K562 (cell line): Measurements from ENCODE around the gene CCDC106. TPM values are rescaled to one million over a fixed set of nuclear protein-coding genes. Genes with fewer than 3 reads are reported as not detected.

ENCODE experiments used
- ARNT ChIP-seq, 2 experiments: fragments of 450-650 bp; IDR thresholded peaks; 2 replicates each; pipeline ENCODE4 v1.6.1; 2016; ENCODE audit warnings: mild to moderate bottlenecking in 1 of 2
- CCNT2 ChIP-seq: IDR thresholded peaks from 2 replicates; pipeline ENCODE4 v1.6.1; 2011; ENCODE audit warnings: borderline replicate concordance, low read depth, mild to moderate bottlenecking, moderate library complexity, mixed read lengths, low read length; ENCODE audit not compliant: insufficient read length; ENCODE audit errors: extremely low read depth
- HBP1 ChIP-seq: fragments of 450-650 bp; formaldehyde crosslinking; IDR thresholded peaks from 2 replicates; pipeline ENCODE4 v1.4.0; 2022; ENCODE audit warnings: missing genetic modification characterization
- HMGN3 ChIP-seq: IDR thresholded peaks from 2 replicates; pipeline ENCODE4 v1.6.1; 2011; ENCODE audit warnings: borderline replicate concordance, low read depth, mild to moderate bottlenecking, mixed read lengths, low read length; ENCODE audit not compliant: insufficient read length; ENCODE audit errors: extremely low read depth
- HNRNPH1 ChIP-seq: fragments of 200-400 bp; formaldehyde crosslinking; optimal IDR thresholded peaks from 2 replicates; pipeline ENCODE3; 2017; ENCODE audit warnings: low read depth, mild to moderate bottlenecking, low read length, moderate library complexity
- HNRNPL ChIP-seq: fragments of 200-400 bp; formaldehyde crosslinking; IDR thresholded peaks from 2 replicates; pipeline ENCODE4 v1.6.1; 2017; ENCODE audit warnings: low read depth, mild to moderate bottlenecking, low read length
- MEIS2 ChIP-seq: fragments of 450-650 bp; IDR thresholded peaks from 2 replicates; pipeline ENCODE4 v1.6.1; 2014; ENCODE audit warnings: mild to moderate bottlenecking; ENCODE audit not compliant: partially characterized antibody
- MITF ChIP-seq: IDR thresholded peaks from 2 replicates; pipeline ENCODE4 v1.6.1; 2014; ENCODE audit warnings: antibody characterized with exemption
- PHTF2 ChIP-seq: fragments of 250-450 bp; sonication (Bioruptor Pico); IDR thresholded peaks from 2 replicates; pipeline ENCODE4 v1.5.0; 2021; ENCODE audit warnings: mild to moderate bottlenecking
- PKNOX1 ChIP-seq: fragments of 450-650 bp; IDR thresholded peaks from 2 replicates; pipeline ENCODE4 v1.6.1; 2016
- SMARCA4 ChIP-seq: fragments of 450-650 bp; IDR thresholded peaks from 2 replicates; pipeline ENCODE4 v1.6.1; 2016
- TAF7 ChIP-seq: fragments of 450-650 bp; IDR thresholded peaks from 2 replicates; pipeline ENCODE4 v1.6.1; 2016; ENCODE audit warnings: missing genetic modification characterization, missing compliant biosample characterization
- TBP ChIP-seq: optimal IDR thresholded peaks from 2 replicates; pipeline ENCODE3; 2011; ENCODE audit warnings: low read depth, low read length, improper control_type of control experiment
- ZBTB49 ChIP-seq: sonication (generic); formaldehyde crosslinking; IDR thresholded peaks from 2 replicates; pipeline ENCODE4 v1.8.0; 2022; ENCODE audit warnings: missing genetic modification reagents, mild to moderate bottlenecking, borderline replicate concordance
- ZNF133 ChIP-seq: fragments of 250-450 bp; sonication (Bioruptor Pico); IDR thresholded peaks from 2 replicates; pipeline ENCODE4 v1.4.0; 2020; ENCODE audit warnings: mild to moderate bottlenecking
- ZNF395 ChIP-seq: fragments of 200-800 bp; sonication (Bioruptor generic); IDR thresholded peaks from 2 replicates; pipeline ENCODE4 v1.6.1; 2017; ENCODE audit warnings: missing genetic modification characterization, missing compliant biosample characterization
- ZNF740 ChIP-seq, 3 experiments: fragments of 200-800 bp in 1 of 3; sonication (Bioruptor generic) in 1 of 3; sonication (generic) in 1 of 3; formaldehyde crosslinking in 1 of 3; IDR thresholded peaks; 2 replicates each; pipeline versions ENCODE4 v1.6.1 to v1.8.0; 2016 to 2022; ENCODE audit warnings: mild to moderate bottlenecking in 2 of 3, missing compliant biosample characterization in 2 of 3, missing genetic modification characterization in 2 of 3, missing genetic modification reagents in 1 of 3
- polyA plus RNA-seq, 8 experiments: library from polyadenylated mRNA; depleted of rRNA in 4 of 8; stranded (reverse) in 5 of 8; unstranded in 3 of 8; fragments of >200 nt; fragmentation: Nextera tagmentation in 2 of 8; fragmentation: Illumina TruSeq in 1 of 8; extraction: Ambion mirVana in 2 of 8; extraction: Trizol in 1 of 8; gene quantifications; 2 replicates each; pipeline versions ENCODE4 v1.2.1 to v1.2.3, GENCODE V29; 2011 to 2014; ENCODE audit warnings: inconsistent platforms in 1 of 8, missing spikeins in 1 of 8
- total RNA-seq, 7 experiments: library from RNA; depleted of rRNA in 6 of 7; stranded (reverse); fragments of >200 nt in 6 of 7; fragmentation: Illumina TruSeq in 2 of 7; extraction: Trizol in 2 of 7; gene quantifications; 2 replicates each; pipeline versions ENCODE4 v1.2.1 to v1.2.3, GENCODE V29; 2011 to 2021; ENCODE audit warnings: low replicate concordance in 1 of 7

CCDC106 gene
- total and polyA plus RNA-seq, 9 of the 15 experiments (the other 6 are each of a cell fraction or from before 2014, with no cell fraction given) = 0.10 to 27.5 (median 15.0) TPM; not detected in 1

GRCh38 chr19:55598719-55599467 lies 49.1 kb upstream of the CCDC106 start (continued):
- TF ChIP-seq PKNOX1 (0 out of 2 replicates have a peak, but pooled peaks have one; percentile 24), ZNF395 (no peak), MEIS2 (no peak), HNRNPH1 (no peak), PHTF2 (CRISPR knock-in tag) (0 out of 2 replicates have a peak, but pooled peaks have one; percentile 28), HNRNPL (no peak), MITF (no peak), SMARCA4 (no peak), CCNT2 (peak; percentile 83), HMGN3 (peak; percentile 49), TAF7 (tag) (peak; percentile 82), ZNF740 (CRISPR knock-in tag; IDR thresholded peaks at IDR 0.05) (peak; percentile 97), ZNF740 (tag; IDR thresholded peaks at IDR 0.05) (peak in 1 of 2 experiments; percentile 98; a peak in 2 of 4 replicates), HBP1 (CRISPR knock-in tag) (peak; percentile 84), ARNT (IDR thresholded peaks at IDR 0.05) (0 out of 4 replicates have a peak, but pooled peaks of 1 of the 2 experiments have one; percentile 30), ZNF133 (CRISPR knock-in tag) (no peak), TBP (peak; percentile 61), ZBTB49 (no peak)
